Esophagus muscularis mucosa (tissue), 4 donors: Measurements from ENCODE around the gene C14orf180. TPM values are rescaled to one million over a fixed set of nuclear protein-coding genes. Genes with fewer than 3 reads are reported as not detected.
"Not testable (repeated sequence)": the region's sequence is repeated elsewhere in the genome, so short reads cannot be mapped to it uniquely, and the experiment has no call there.

Experiments used
- DNase-seq: peaks from one replicate; pipeline ENCODE4 v3.0.0-alpha.2; 2017; ENCODE audit errors: extremely low spot score
- H3K27ac ChIP-seq, 4 donors: fragments of 200-600 bp; sonication (generic); replicated peaks in 1 of 4; 1 replicate in 3 of 4; 2 replicates in 1 of 4; pipeline ENCODE4 v1.5.1; 2016 to 2019; ENCODE audit warnings: mild to moderate bottlenecking in 1 of 4
- H3K27me3 ChIP-seq, 4 donors: fragments of 200-600 bp; sonication (generic); one replicate each; pipeline versions ENCODE4 v1.5.1 to v1.6.0; 2016 to 2019
- H3K36me3 ChIP-seq, 4 donors: fragments of 200-600 bp; sonication (generic); one replicate each; pipeline ENCODE4 v1.5.1; 2016 to 2019
- H3K4me1 ChIP-seq, 4 donors: fragments of 200-600 bp; sonication (generic); one replicate each; pipeline ENCODE4 v1.5.1; 2016 to 2019
- H3K4me3 ChIP-seq, 4 donors: fragments of 200-600 bp; sonication (generic); 1 replicate in 2 of 4; 2 replicates in 2 of 4; pipeline ENCODE4 v1.5.1; 2016 to 2019; ENCODE audit warnings: mild to moderate bottlenecking in 4 of 4, moderate library complexity in 1 of 4
- H3K9me3 ChIP-seq, 4 donors: fragments of 200-600 bp; sonication (generic); 1 replicate in 3 of 4; 2 replicates in 1 of 4; pipeline ENCODE4 v1.5.1; 2016 to 2019
- CTCF ChIP-seq, 3 experiments: fragments of 200-600 bp in 2 of 3; fragments of 450-650 bp in 1 of 3; sonication (generic) in 2 of 3; IDR thresholded peaks; one replicate each; pipeline ENCODE4 v1.5.1; 2017 to 2019; ENCODE audit warnings: antibody characterized with exemption in 3 of 3, mild to moderate bottlenecking in 2 of 3, moderate library complexity in 1 of 3
- EP300 ChIP-seq: sonication (generic); formaldehyde crosslinking; IDR thresholded peaks from one replicate; pipeline ENCODE4 v1.6.1; 2017; ENCODE audit warnings: antibody characterized with exemption
- POLR2A ChIP-seq: fragments of 450-650 bp; IDR thresholded peaks from one replicate; pipeline ENCODE4 v1.6.1; 2017; ENCODE audit warnings: antibody characterized with exemption, moderate library complexity, mild to moderate bottlenecking, low read depth
- POLR2AphosphoS5 ChIP-seq, 2 donors: sonication (generic); formaldehyde crosslinking; IDR thresholded peaks; one replicate each; pipeline ENCODE4 v1.6.1; 2017; ENCODE audit warnings: antibody characterized with exemption in 2 of 2
- WGBS: methylation state at CpG from one replicate; pipeline ENCODE4 v1.1.5; 2018; 5-methylcytosine and 5-hydroxymethylcytosine counted together
- intact Hi-C: fragments of 100-400 bp; cut with DNase I; formaldehyde crosslinking; loops from one replicate; pipeline ENCODE4 v1.15.1; 2023
- total RNA-seq, 4 donors: library from RNA; depleted of rRNA; stranded (reverse); fragments of >200 nt; gene quantifications; one replicate each; pipeline versions ENCODE4 v1.1.0 to v1.2.1, GENCODE V29; 2016

The C14orf180 gene
- total RNA-seq, 4 donors from 2014 or later: 0.42 TPM; not detected in 3

GRCh38 chr14:104578321-104578720 lies 1.2 kb upstream of the C14orf180 start:
- peaks cover 0 to 72% (median 0%) of the 10 kb centered on the region in 4 donors for H3K27me3 ChIP-seq
- H3K4me1 ChIP-seq: peaks cover 13 to 40% (median 32%) of the 10 kb centered on the region in 4 donors

GRCh38 chr14:104579939-104580338 lies 375 bp downstream of the C14orf180 start:
- H3K36me3 ChIP-seq, H3K9me3 ChIP-seq, H3K4me3 ChIP-seq, intact Hi-C loops, H3K27ac ChIP-seq, DNase-seq: not testable (repeated sequence)
- H3K4me1 ChIP-seq: peaks cover 24 to 40% (median 32%) of the 10 kb centered on the region in 4 donors
- peaks cover 0 to 68% (median 0%) of the 10 kb centered on the region in 4 donors for H3K27me3 ChIP-seq
- WGBS: 90% methylated on average over 3 of the region's 6 CpGs

More at GRCh38 chr14:104578321-104578720, 1.2 kb upstream of the C14orf180 start:
- no peak overlapping the region for H3K4me3 ChIP-seq
- no peak for TF ChIP-seq EP300
- no peak for TF ChIP-seq POLR2AphosphoS5 (IDR thresholded peaks at IDR 0.05)
- no peak for TF ChIP-seq POLR2A
- TF ChIP-seq CTCF (IDR thresholded peaks at IDR 0.05): no peak
- intact Hi-C loops: no loop called here
- no peak overlapping the region for H3K27ac ChIP-seq
- DNase-seq: no peak
- no peaks in the 10 kb centered on the region for H3K36me3 ChIP-seq
- H3K9me3 ChIP-seq: no peaks in the 10 kb centered on the region
- WGBS: 60% methylated on average over 5 of the region's 11 CpGs

GRCh38 chr14:104580961-104581360 lies 1.4 kb downstream of the C14orf180 start:
- peaks cover 24 to 40% (median 35%) of the 10 kb centered on the region in 4 donors for H3K4me1 ChIP-seq
- peaks cover 0 to 66% (median 0%) of the 10 kb centered on the region in 4 donors for H3K27me3 ChIP-seq
- intact Hi-C loops: no loop called here
- no peak for TF ChIP-seq CTCF (IDR thresholded peaks at IDR 0.05)
- no peak for TF ChIP-seq POLR2A
- TF ChIP-seq POLR2AphosphoS5 (IDR thresholded peaks at IDR 0.05): no peak
- TF ChIP-seq EP300: no peak
- H3K4me3 ChIP-seq: no peak overlapping the region
- H3K36me3 ChIP-seq: no peaks in the 10 kb centered on the region
- no peak for DNase-seq
- no peaks in the 10 kb centered on the region for H3K9me3 ChIP-seq
- 30% methylated on average over 2 of the region's 9 CpGs for WGBS
- H3K27ac ChIP-seq: no peak overlapping the region

GRCh38 chr14:104581521-104581920 lies 2.0 kb downstream of the C14orf180 start:
- peaks cover 24 to 40% (median 35%) of the 10 kb centered on the region in 4 donors for H3K4me1 ChIP-seq
- no peak for DNase-seq
- H3K9me3 ChIP-seq: no peaks in the 10 kb centered on the region
- H3K36me3 ChIP-seq: no peaks in the 10 kb centered on the region
- TF ChIP-seq POLR2A (no peak), CTCF (IDR thresholded peaks at IDR 0.05) (no peak), EP300 (no peak), POLR2AphosphoS5 (IDR thresholded peaks at IDR 0.05) (no peak)
- intact Hi-C loops: no loop called here
- H3K27ac ChIP-seq: no peak overlapping the region
- H3K27me3 ChIP-seq: peaks cover 0 to 66% (median 0%) of the 10 kb centered on the region in 4 donors
- H3K4me3 ChIP-seq: no peak overlapping the region
- WGBS: 58% methylated on average over 4 of the region's 9 CpGs

- no peak overlapping the region for H3K27ac ChIP-seq
- DNase-seq: no peak
Observed at GRCh38 chr14:104582005-104582404, 2.4 kb downstream of the C14orf180 start.

More at GRCh38 chr14:104582005-104582404, 2.4 kb downstream of the C14orf180 start:
- peaks cover 24 to 40% (median 37%) of the 10 kb centered on the region in 4 donors for H3K4me1 ChIP-seq
- H3K36me3 ChIP-seq: no peaks in the 10 kb centered on the region
- WGBS: 60% methylated on average over 7 of the region's 20 CpGs
- H3K4me3 ChIP-seq: no peak overlapping the region
- H3K27me3 ChIP-seq: peaks cover 0 to 63% (median 0%) of the 10 kb centered on the region in 4 donors
- H3K9me3 ChIP-seq: no peaks in the 10 kb centered on the region
- no peak for TF ChIP-seq CTCF (IDR thresholded peaks at IDR 0.05)
- TF ChIP-seq POLR2A: no peak
- TF ChIP-seq EP300: no peak
- intact Hi-C loops: no loop called here
